Brain pericyte (primary cell): ENCODE results near the gene USP6.
A peak's percentile ranks its signal among the peaks of the same experiment; 100 is the strongest.
"Not testable (repeated sequence)": the region's sequence is repeated elsewhere in the genome, so short reads cannot be mapped to it uniquely, and the experiment has no call there.

ENCODE experiments used
- DNase-seq: peaks from one replicate; pipeline ENCODE4 v3.0.0-alpha.2; 2012; ENCODE audit warnings: low read depth, low spot score

USP6 gene

DNA sequence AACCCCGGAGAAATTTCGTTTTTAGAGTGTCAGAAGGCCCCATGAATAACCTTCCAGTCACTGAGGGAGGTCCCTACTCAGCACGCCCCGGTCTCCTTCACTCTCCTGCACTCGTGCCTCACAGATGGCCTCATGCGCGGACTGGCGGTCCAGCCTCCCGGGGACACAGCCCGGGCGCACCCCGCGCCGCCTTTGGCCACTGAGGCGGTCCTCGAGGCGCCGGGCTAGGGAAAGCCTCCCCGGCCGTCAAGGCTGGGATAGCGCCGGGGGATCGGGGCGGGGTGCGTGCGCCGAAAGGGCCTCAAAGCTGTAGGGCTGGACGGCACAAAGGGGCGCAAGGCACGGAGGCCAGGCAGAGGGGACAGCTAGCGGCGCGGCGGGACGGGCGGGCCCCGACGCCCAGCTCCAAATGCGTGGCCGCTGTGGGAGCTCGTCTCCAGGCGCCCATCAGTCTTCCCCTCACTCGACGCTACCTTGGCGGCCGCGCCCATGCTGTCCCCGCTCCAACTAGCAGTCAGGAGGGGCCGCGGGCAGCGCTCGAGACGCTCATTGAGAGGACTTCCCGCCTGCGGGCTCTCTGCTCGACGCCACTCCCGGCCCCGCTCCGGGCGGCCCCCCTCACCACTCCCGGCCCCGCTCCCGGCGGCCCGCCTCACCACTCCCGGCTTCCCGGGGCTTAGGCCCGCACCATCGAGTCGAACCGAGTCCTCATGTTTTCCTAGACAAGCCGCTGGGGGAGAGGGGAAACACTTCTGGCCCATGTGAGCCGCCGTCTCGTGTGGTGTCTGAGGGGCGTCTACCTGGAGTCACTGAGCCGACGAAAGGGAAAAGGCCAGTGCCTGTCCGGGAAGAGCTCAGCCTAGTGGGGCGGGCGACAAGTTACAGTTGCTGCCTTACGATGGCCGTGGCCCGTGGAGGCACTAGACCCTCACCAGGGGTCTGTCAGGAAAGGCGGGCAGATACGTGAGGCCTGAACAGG is at the start of gene USP6:
Gene USP6 (plus strand): TSS at position 360 of the 979 bp plus-strand sequence. CDS start 14,336 bp downstream, outside the sequence.
- DNase-seq = no peak

DNA sequence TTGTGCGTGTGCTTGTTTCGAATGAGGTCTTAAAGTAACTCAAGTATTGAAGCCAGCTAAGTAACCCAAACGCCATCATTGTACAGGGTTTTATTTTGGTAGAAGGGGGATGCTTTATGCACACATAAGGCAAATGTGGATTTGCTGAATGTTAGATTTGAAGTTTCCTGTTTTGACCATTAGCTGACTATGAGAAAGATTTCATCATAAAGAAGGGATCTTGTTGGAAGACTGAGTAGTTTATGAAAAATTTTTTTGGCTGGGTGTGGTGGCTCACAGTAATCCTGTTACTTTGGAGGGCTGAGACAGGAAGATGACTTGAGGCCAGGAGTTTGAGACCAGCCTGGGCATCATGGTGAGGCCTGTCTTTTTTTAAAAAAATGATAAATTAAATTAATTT is 47.6 kb upstream of the USP6 start:
- no peak for DNase-seq

GRCh38 chr17:5069724-5070123 is 46.1 kb upstream of the USP6 start:
- no peak for DNase-seq

GRCh38 chr17:5075472-5075871 is 40.4 kb upstream of the USP6 start:
- DNase-seq = not testable (repeated sequence)

- not testable (repeated sequence) for DNase-seq
Observed at GRCh38 chr17:5077275-5077674, 38.6 kb upstream of the USP6 start.

DNA sequence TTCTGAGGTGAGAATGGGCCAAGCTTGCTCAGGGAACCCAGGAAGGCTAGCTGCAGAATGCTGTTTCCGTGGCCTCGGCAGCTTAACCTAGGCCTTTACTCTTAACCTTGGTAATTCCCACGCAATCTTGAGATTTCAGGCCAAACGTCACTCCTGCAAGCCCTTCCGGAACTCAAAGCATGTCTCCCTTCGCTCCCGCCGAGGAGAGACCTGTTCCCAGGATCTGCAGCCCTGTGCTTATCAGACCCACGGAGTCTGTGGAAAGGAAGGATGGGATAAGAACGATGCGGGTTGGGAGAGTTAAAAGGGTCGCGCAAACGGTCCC is 38.1 kb upstream of the USP6 start:
- peak; percentile 20 for DNase-seq

- peak; percentile 44 for DNase-seq
Observed at GRCh38 chr17:5078106-5079028, 37.5 kb upstream of the USP6 start, which contains the start of gene ZFP3. TSS of gene ZFP3 (plus strand) at chr17:5078467. CDS start at chr17:5091505, 13,038 bp downstream.

DNA sequence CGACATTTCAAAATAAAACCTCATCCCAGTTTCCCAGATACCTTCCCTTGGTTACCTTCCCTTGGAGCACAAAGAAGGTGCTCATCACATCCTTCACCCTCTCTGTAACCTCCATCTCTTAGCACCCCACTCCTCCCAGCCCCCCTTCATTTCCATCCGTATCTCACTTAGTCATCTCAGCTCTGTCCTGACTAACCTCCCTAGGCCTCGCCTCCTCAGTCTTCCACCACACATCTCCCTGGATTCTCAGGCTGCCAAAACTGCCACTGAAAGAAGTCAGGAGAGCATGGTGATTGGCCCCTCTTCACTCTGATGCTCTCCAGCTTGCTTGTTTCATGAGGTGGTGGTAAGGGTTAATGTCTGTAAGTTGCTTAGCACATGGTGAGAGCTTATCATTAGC is 35.2 kb upstream of the USP6 start:
- DNase-seq = no peak

DNA sequence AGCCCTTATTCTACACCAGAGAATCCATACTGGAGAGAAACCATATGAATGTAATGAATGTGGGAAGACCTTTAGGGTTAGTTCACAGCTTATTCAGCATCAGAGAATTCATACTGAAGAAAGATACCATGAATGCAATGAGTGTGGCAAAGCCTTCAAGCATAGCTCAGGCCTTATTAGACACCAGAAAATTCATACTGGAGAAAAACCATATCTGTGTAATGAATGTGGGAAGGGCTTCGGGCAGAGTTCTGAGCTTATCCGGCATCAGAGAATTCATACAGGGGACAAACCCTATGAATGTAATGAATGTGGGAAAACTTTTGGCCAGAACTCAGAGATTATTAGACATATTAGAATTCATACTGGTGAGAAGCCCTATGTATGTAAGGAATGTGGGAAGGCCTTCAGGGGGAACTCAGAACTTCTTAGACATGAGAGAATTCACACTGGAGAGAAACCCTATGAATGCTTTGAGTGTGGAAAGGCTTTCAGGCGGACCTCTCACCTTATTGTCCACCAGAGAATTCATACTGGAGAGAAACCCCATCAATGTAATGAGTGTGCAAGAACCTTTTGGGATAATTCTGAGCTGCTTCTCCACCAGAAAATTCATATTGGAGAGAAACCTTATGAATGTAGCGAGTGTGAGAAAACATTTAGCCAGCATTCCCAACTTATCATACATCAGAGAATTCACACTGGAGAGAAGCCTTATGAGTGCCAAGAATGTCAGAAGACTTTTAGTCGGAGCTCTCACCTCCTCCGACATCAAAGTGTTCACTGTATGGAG is 23.4 kb upstream of the USP6 start:
- no peak for DNase-seq

DNA sequence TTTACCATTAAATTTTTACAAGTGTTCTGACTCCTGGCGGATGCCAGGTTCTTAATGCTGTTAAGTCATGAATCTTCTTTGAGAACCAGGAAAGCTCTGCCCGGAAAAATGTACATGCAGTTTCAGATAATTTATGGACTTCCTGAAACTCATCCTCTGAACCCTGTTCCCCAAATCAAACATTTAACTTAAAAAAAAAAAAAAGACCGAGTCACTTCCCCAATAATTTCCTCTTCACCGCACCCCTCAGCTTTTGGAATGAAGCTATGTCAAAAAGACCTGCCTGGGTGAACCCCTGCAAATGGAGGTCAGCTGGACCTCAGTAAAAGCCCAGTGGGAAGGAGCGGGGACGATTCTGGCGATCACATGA is 19.1 kb upstream of the USP6 start:
- DNase-seq = no peak

- DNase-seq = no peak
Observed at GRCh38 chr17:5097101-5097834, 18.6 kb upstream of the USP6 start.

GRCh38 chr17:5099271-5099670 is 16.6 kb upstream of the USP6 start:
- DNase-seq = no peak

- no peak for DNase-seq
Observed at GRCh38 chr17:5100832-5101231, 15.0 kb upstream of the USP6 start.

- DNase-seq = no peak
Observed at GRCh38 chr17:5110816-5111215, 5.0 kb upstream of the USP6 start.

- peak; percentile 61 for DNase-seq
Observed at GRCh38 chr17:5111402-5112204, 4.2 kb upstream of the USP6 start, which contains the start of gene ZNF232. TSS of gene ZNF232 (minus strand) at chr17:5111878. CDS start at chr17:5111822, 56 bp downstream.

- no peak for DNase-seq
Observed at GRCh38 chr17:5118219-5118618, 2.4 kb downstream of the USP6 start.

GRCh38 chr17:5120036-5120435 is 4.2 kb downstream of the USP6 start:
- DNase-seq = no peak

DNA sequence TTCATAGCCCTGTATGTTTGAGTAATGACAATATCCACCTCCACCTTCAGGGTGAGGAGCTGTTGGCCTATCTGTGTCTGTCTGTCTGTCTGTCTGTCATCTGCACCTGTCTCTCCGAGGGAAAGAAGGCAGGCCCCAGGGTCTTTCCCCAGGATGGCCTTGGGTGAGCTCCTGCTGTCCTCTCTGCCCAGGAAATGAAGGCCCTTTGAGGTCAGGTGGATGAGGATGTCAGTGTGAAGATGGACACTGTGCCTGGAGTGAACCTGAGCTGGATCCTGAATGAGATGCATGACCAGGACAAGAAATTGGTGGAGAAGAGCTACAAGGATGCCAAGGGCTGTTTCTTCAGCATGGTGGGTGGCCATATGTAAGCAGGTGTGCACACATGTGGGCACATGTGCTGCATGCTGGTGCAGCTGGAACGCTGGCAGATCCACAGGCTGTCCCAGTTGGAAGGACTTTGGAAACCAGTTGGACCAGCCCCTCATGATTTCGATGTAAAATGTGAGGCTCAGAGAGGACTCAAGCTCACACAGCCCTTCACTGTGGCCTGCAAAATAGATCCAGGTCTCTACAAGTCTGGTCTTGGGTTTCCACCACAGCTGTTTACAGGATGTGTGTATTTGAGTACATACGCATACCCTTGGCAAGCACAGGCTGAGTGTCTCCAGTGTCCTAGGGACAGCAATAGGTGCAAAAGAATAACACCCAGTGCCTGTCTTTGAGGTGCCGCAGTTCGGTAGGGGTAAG is 4.8 kb downstream of the USP6 start:
- not testable (repeated sequence) for DNase-seq

GRCh38 chr17:5121186-5121841 is 5.5 kb downstream of the USP6 start:
- DNase-seq = no peak
